Measurements from ENCODE around the gene TMEM171.

Gene TMEM171

GRCh38 chr5:73126381-73126780, 6.0 kb downstream of the TMEM171 start:
- no peak for TF ChIP-seq POU6F1 (CRISPR knock-in tag; IDR thresholded peaks at IDR 0.05; ENCODE audit: borderline replicate concordance, low read depth)
- TF ChIP-seq ZC3H10 (CRISPR knock-in tag; IDR thresholded peaks at IDR 0.05), result no peak
- TF ChIP-seq CSRNP3 (CRISPR knock-in tag; IDR thresholded peaks at IDR 0.05), result no peak
- no peak for TF ChIP-seq OSR1 (CRISPR knock-in tag; IDR thresholded peaks at IDR 0.05)
- TF ChIP-seq CSDC2 (CRISPR knock-in tag; IDR thresholded peaks at IDR 0.05), result no peak
- no peak for TF ChIP-seq ARNTL (CRISPR knock-in tag; IDR thresholded peaks at IDR 0.05; ENCODE audit: borderline replicate concordance, low read depth)
- TF ChIP-seq ZFP30 (CRISPR knock-in tag; IDR thresholded peaks at IDR 0.05), result no peak
- TF ChIP-seq ZNF8 (CRISPR knock-in tag; IDR thresholded peaks at IDR 0.05), result no peak
- no peak for ATAC-seq

- TF ChIP-seq PATZ1 (CRISPR knock-in tag; IDR thresholded peaks at IDR 0.05; ENCODE audit: borderline replicate concordance) (no peak), TCF4 (CRISPR knock-in tag; IDR thresholded peaks at IDR 0.05; ENCODE audit: borderline replicate concordance) (no peak), TOX (CRISPR knock-in tag; IDR thresholded peaks at IDR 0.05; ENCODE audit: borderline replicate concordance) (no peak), ZNF8 (CRISPR knock-in tag; IDR thresholded peaks at IDR 0.05) (no peak), ZNF565 (CRISPR knock-in tag; conservative IDR thresholded peaks at IDR 0.05; ENCODE audit: low read depth) (no peak), OSR1 (CRISPR knock-in tag; IDR thresholded peaks at IDR 0.05) (no peak), TSHZ2 (CRISPR knock-in tag; IDR thresholded peaks at IDR 0.05) (no peak), ZFP3 (CRISPR knock-in tag; IDR thresholded peaks at IDR 0.05) (no peak), SNAI2 (CRISPR knock-in tag; IDR thresholded peaks at IDR 0.05) (no peak), GLIS3 (CRISPR knock-in tag; IDR thresholded peaks at IDR 0.05) (no peak)
- ATAC-seq, result no peak
Observed at GRCh38 chr5:73126957-73127356, 6.6 kb downstream of the TMEM171 start.

GRCh38 chr5:73129143-73129542, 8.8 kb downstream of the TMEM171 start:
- ATAC-seq, result no peak
- TF ChIP-seq TCF4 (CRISPR knock-in tag; IDR thresholded peaks at IDR 0.05; ENCODE audit: borderline replicate concordance) (no peak), OSR1 (CRISPR knock-in tag; IDR thresholded peaks at IDR 0.05) (no peak), BACH2 (CRISPR knock-in tag; IDR thresholded peaks at IDR 0.05; ENCODE audit: borderline replicate concordance) (no peak), ZC3H10 (CRISPR knock-in tag; IDR thresholded peaks at IDR 0.05) (no peak), ZNF565 (CRISPR knock-in tag; conservative IDR thresholded peaks at IDR 0.05; ENCODE audit: low read depth) (no peak), ZFP30 (CRISPR knock-in tag; IDR thresholded peaks at IDR 0.05) (no peak), POU6F1 (CRISPR knock-in tag; IDR thresholded peaks at IDR 0.05; ENCODE audit: borderline replicate concordance, low read depth) (no peak), ARNTL (CRISPR knock-in tag; IDR thresholded peaks at IDR 0.05; ENCODE audit: borderline replicate concordance, low read depth) (no peak), TOX (CRISPR knock-in tag; IDR thresholded peaks at IDR 0.05; ENCODE audit: borderline replicate concordance) (no peak), PATZ1 (CRISPR knock-in tag; IDR thresholded peaks at IDR 0.05; ENCODE audit: borderline replicate concordance) (no peak), CSRNP3 (CRISPR knock-in tag; IDR thresholded peaks at IDR 0.05) (no peak), TSHZ2 (CRISPR knock-in tag; IDR thresholded peaks at IDR 0.05) (no peak), CSDC2 (CRISPR knock-in tag; IDR thresholded peaks at IDR 0.05) (no peak), ZFP3 (CRISPR knock-in tag; IDR thresholded peaks at IDR 0.05) (no peak)
